GM19023 (cell line): Measurements from ENCODE around the gene CHMP6.

Source experiments
- ATAC-seq: cut with Tn5 transposase; IDR thresholded peaks from one replicate; pipeline ENCODE4 v1.9.1; 2021; ENCODE audit warnings: mild to moderate bottlenecking, moderate library complexity; ENCODE audit not compliant: unreplicated experiment

Gene CHMP6

GRCh38 chr17:80991645-80992076, at the start of gene CHMP6:
Gene CHMP6 (plus strand): TSS chr17:80991841. CDS start chr17:80991919, 78 bp downstream.
- peak; percentile 59 for ATAC-seq

GRCh38 chr17:80942423-80943345, 49.0 kb upstream of the CHMP6 start:
- ATAC-seq: no peak

- ATAC-seq: no peak
Observed at GRCh38 chr17:80943346-80944145, 48.1 kb upstream of the CHMP6 start.

- ATAC-seq: no peak
Observed at GRCh38 chr17:80944326-80944725, 47.3 kb upstream of the CHMP6 start.

- ATAC-seq: no peak
Observed at GRCh38 chr17:80945736-80946135, 45.9 kb upstream of the CHMP6 start.

- no peak for ATAC-seq
Observed at GRCh38 chr17:80946449-80946848, 45.2 kb upstream of the CHMP6 start.

GRCh38 chr17:80947200-80947940, 44.3 kb upstream of the CHMP6 start:
- no peak for ATAC-seq

- ATAC-seq: no peak
Observed at GRCh38 chr17:80948019-80948975, 43.3 kb upstream of the CHMP6 start.

- no peak for ATAC-seq
Observed at GRCh38 chr17:80948976-80949450, 42.6 kb upstream of the CHMP6 start.

GRCh38 chr17:80949451-80950421, 41.9 kb upstream of the CHMP6 start:
- no peak for ATAC-seq

GRCh38 chr17:80950466-80951120, 41.0 kb upstream of the CHMP6 start:
- no peak for ATAC-seq

- no peak for ATAC-seq
Observed at GRCh38 chr17:80951121-80952090, 40.2 kb upstream of the CHMP6 start.

- no peak for ATAC-seq
Observed at GRCh38 chr17:80952291-80952690, 39.4 kb upstream of the CHMP6 start.

- ATAC-seq: no peak
Observed at GRCh38 chr17:80953471-80954315, 37.9 kb upstream of the CHMP6 start.

GRCh38 chr17:80955078-80955477, 36.6 kb upstream of the CHMP6 start:
- ATAC-seq: no peak

- ATAC-seq: no peak
Observed at GRCh38 chr17:80955671-80956280, 35.9 kb upstream of the CHMP6 start.
